ENCODE results near the gene CLEC1B. TPM values are rescaled to one million over a fixed set of nuclear protein-coding genes. Genes with fewer than 3 reads are reported as not detected.
"Not testable (repeated sequence)": the region's sequence is repeated elsewhere in the genome, so short reads cannot be mapped to it uniquely, and the experiment has no call there.

CLEC1B gene
- total and polyA plus RNA-seq, 5 donors = not detected

DNA sequence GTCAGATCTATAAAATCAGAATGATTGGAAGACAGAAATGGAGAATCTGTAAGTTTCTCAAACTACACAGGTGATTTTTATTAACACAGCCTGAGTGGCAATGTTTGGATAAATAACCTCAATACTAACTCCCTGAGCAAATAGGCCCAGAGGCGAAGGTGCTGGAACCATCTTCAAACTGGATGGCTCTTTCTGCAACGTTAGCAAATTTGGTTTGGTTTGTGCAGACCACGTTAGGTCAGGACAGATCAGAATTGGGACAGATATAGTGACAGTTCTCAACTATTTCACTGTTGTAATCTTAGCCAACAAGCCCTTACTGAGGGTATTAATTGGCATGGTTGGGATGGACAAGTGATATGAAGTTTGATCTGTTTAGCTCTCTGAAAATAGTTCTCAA is 22.4 kb upstream of the CLEC1B start:
- H3K9me3 ChIP-seq (ENCODE audit: control insufficient read depth, low read length) = no peaks in the 10 kb centered on the region

GRCh38 chr12:10018386-10018785 is 19.5 kb upstream of the CLEC1B start:
- intact Hi-C loops (cut with DNase I) = no loop called here
- no peaks in the 10 kb centered on the region for H3K4me1 ChIP-seq (ENCODE audit: control insufficient read depth, insufficient read depth, low read length)
- DNase-seq (no peak), ATAC-seq (no peak)
- no peak overlapping the region for H3K4me3 ChIP-seq (ENCODE audit: low read length)
- H3K27me3 ChIP-seq (ENCODE audit: control insufficient read depth, insufficient read depth) = no peaks in the 10 kb centered on the region
- H3K27ac ChIP-seq (ENCODE audit: low read length) = no peak overlapping the region
- H3K9me3 ChIP-seq (ENCODE audit: control insufficient read depth, low read length) = no peaks in the 10 kb centered on the region
- 74% methylated on average over 5 of the region's 5 CpGs for WGBS

More for the DNA sequence above, 22.4 kb upstream of the CLEC1B start:
- 58% methylated on average over 3 of the region's 3 CpGs for WGBS
- no peak overlapping the region for H3K4me3 ChIP-seq (ENCODE audit: low read length)
- no peak for ATAC-seq
- no peaks in the 10 kb centered on the region for H3K27me3 ChIP-seq (ENCODE audit: control insufficient read depth, insufficient read depth)
- H3K4me1 ChIP-seq (ENCODE audit: control insufficient read depth, insufficient read depth, low read length) = no peaks in the 10 kb centered on the region
- no peak for DNase-seq
- H3K27ac ChIP-seq (ENCODE audit: low read length) = no peak overlapping the region
- intact Hi-C loops (cut with DNase I) = no loop called here

- WGBS = 10% methylated on average over 1 of the region's 1 CpG
- H3K4me3 ChIP-seq (ENCODE audit: low read length) = no peak overlapping the region
- DNase-seq (no peak), ATAC-seq (no peak)
- no peak overlapping the region for H3K27ac ChIP-seq (ENCODE audit: low read length)
- no peaks in the 10 kb centered on the region for H3K9me3 ChIP-seq (ENCODE audit: control insufficient read depth, low read length)
- no peaks in the 10 kb centered on the region for H3K4me1 ChIP-seq (ENCODE audit: control insufficient read depth, insufficient read depth, low read length)
- no peaks in the 10 kb centered on the region for H3K27me3 ChIP-seq (ENCODE audit: control insufficient read depth, insufficient read depth)
- intact Hi-C loops (cut with DNase I) = no loop called here
Observed at GRCh38 chr12:10016881-10017280, 18.0 kb upstream of the CLEC1B start.

DNA sequence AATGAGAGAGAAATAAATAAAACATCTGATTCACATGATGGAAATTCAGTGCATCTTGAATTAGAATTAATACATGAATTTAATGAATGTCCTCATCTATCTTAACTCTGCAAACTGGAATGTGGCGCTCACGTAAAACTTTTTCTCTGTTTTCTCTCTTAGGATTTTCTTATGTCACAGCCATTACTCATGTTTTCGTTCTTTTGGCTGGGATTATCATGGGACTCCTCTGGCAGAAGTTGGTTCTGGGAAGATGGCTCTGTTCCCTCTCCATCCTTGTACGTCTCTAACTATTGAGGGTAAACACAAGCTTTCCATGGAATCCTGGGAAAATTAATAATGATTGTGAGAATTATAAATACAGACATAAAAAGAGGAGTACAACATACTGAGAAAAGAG is 16.5 kb upstream of the CLEC1B start:
- Histone ChIP-seq H3K27me3 (ENCODE audit: control insufficient read depth, insufficient read depth) (no peaks in the 10 kb centered on the region), H3K4me3 (ENCODE audit: low read length) (no peak overlapping the region), H3K27ac (ENCODE audit: low read length) (no peak overlapping the region), H3K9me3 (ENCODE audit: control insufficient read depth, low read length) (no peaks in the 10 kb centered on the region), H3K4me1 (ENCODE audit: control insufficient read depth, insufficient read depth, low read length) (no peaks in the 10 kb centered on the region)
- DNase-seq = no peak
- no peak for ATAC-seq
- intact Hi-C loops (cut with DNase I) = no loop called here
- WGBS = 70% methylated on average over 4 of the region's 4 CpGs

GRCh38 chr12:10012630-10013330 is 13.9 kb upstream of the CLEC1B start:
- ATAC-seq (no peak), DNase-seq (no peak)
- no peak overlapping the region for H3K27ac ChIP-seq (ENCODE audit: low read length)
- no peaks in the 10 kb centered on the region for H3K27me3 ChIP-seq (ENCODE audit: control insufficient read depth, insufficient read depth)
- H3K9me3 ChIP-seq (ENCODE audit: control insufficient read depth, low read length) = no peaks in the 10 kb centered on the region
- no peak overlapping the region for H3K4me3 ChIP-seq (ENCODE audit: low read length)
- H3K4me1 ChIP-seq (ENCODE audit: control insufficient read depth, insufficient read depth, low read length) = no peaks in the 10 kb centered on the region
- WGBS = 61% methylated on average over 6 of the region's 6 CpGs
- intact Hi-C loops (cut with DNase I) = no loop called here

- Histone ChIP-seq H3K4me3 (ENCODE audit: low read length) (no peak overlapping the region), H3K27me3 (ENCODE audit: control insufficient read depth, insufficient read depth) (no peaks in the 10 kb centered on the region), H3K4me1 (ENCODE audit: control insufficient read depth, insufficient read depth, low read length) (no peaks in the 10 kb centered on the region), H3K27ac (ENCODE audit: low read length) (no peak overlapping the region), H3K9me3 (ENCODE audit: control insufficient read depth, low read length) (no peaks in the 10 kb centered on the region)
- intact Hi-C loops (cut with DNase I) = no loop called here
- no peak for DNase-seq
- WGBS = 41% methylated on average over 4 of the region's 4 CpGs
- ATAC-seq = no peak
Observed at GRCh38 chr12:10001171-10001776, 2.4 kb upstream of the CLEC1B start.

DNA sequence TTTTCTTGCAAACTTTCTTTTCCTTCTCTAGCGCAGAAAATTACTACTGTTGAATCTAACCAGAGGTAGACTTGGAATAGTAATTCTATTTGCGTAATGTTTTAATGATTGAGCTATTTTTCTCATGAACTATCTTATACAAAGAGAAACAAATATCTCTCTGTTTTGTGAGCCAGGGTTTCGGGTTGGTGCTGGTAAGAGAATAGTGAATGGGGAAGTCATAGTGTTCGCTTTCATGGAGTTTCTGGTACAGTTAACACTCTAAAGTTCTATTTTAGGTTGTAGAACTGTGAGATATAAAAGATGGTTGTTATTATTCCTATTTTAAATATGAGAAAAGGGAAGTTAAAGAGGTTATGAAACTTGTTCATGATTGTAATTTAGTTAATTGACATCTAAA is 6.6 kb downstream of the CLEC1B start:
- WGBS = 74% methylated on average over 4 of the region's 4 CpGs
- H3K4me1 ChIP-seq (ENCODE audit: control insufficient read depth, insufficient read depth, low read length) = no peaks in the 10 kb centered on the region
- ATAC-seq = no peak
- no peak for DNase-seq
- intact Hi-C loops (cut with DNase I) = no loop called here
- no peaks in the 10 kb centered on the region for H3K27me3 ChIP-seq (ENCODE audit: control insufficient read depth, insufficient read depth)
- no peaks in the 10 kb centered on the region for H3K9me3 ChIP-seq (ENCODE audit: control insufficient read depth, low read length)
- no peak overlapping the region for H3K27ac ChIP-seq (ENCODE audit: low read length)
- H3K4me3 ChIP-seq (ENCODE audit: low read length) = no peak overlapping the region

DNA sequence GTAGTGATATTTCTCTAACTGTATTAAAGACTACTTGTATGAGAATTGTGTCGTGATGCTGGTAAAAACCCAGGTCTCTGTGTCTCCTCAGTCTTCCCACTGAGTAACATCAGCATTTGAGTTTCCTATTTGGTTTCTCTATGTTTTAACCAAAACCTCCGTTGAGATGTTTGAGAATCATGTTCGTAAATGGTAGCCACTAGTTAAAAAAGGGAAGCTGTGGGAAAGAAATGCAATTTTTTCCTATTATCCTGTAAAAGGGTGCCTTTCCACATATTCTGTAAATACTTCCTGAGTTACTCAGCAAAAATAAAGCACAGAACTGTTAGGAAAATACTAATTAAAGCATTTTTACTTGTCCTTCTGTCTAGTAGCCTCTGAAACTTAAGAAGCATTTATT is 7.0 kb downstream of the CLEC1B start:
- WGBS = 68% methylated on average over 3 of the region's 3 CpGs
- Histone ChIP-seq H3K4me3 (ENCODE audit: low read length) (no peak overlapping the region), H3K9me3 (ENCODE audit: control insufficient read depth, low read length) (no peaks in the 10 kb centered on the region), H3K4me1 (ENCODE audit: control insufficient read depth, insufficient read depth, low read length) (no peaks in the 10 kb centered on the region), H3K27ac (ENCODE audit: low read length) (no peak overlapping the region), H3K27me3 (ENCODE audit: control insufficient read depth, insufficient read depth) (no peaks in the 10 kb centered on the region)
- ATAC-seq = no peak
- intact Hi-C loops (cut with DNase I) = no loop called here
- no peak for DNase-seq

DNA sequence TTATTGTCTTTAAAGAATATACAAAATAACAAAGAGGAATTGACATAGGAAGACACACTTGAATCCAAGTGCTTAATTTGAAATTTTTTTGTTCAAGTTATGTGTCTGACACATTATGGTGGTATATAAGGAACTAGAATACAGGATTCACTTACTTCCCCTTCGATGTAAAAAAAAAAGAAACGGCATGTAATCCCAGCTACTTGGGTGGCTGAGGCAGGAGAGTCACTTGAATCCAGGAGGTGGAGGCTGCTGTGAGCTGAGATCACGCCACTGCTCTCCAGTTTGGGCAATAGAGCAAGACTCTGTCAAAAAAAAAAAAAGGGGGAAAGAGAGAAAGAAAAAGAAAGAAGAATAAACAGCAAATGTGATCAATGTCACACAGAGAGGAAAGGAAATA is 18.8 kb downstream of the CLEC1B start:
- intact Hi-C loops (cut with DNase I) = no loop called here
- 73% methylated on average over 3 of the region's 3 CpGs for WGBS
- no peak overlapping the region for H3K27ac ChIP-seq (ENCODE audit: low read length)

GRCh38 chr12:9977916-9978315 is 21.0 kb downstream of the CLEC1B start:
- Histone ChIP-seq H3K27me3 (ENCODE audit: control insufficient read depth, insufficient read depth) (no peaks in the 10 kb centered on the region), H3K9me3 (ENCODE audit: control insufficient read depth, low read length) (no peaks in the 10 kb centered on the region), H3K27ac (ENCODE audit: low read length) (no peak overlapping the region), H3K4me3 (ENCODE audit: low read length) (no peak overlapping the region), H3K4me1 (ENCODE audit: control insufficient read depth, insufficient read depth, low read length) (no peaks in the 10 kb centered on the region)
- intact Hi-C loops (cut with DNase I) = no loop called here
- ATAC-seq = no peak
- no peak for DNase-seq

More for the DNA sequence above, 18.8 kb downstream of the CLEC1B start:
- no peaks in the 10 kb centered on the region for H3K9me3 ChIP-seq (ENCODE audit: control insufficient read depth, low read length)
- no peak for DNase-seq
- ATAC-seq = no peak
- H3K27me3 ChIP-seq (ENCODE audit: control insufficient read depth, insufficient read depth) = no peaks in the 10 kb centered on the region
- H3K4me3 ChIP-seq (ENCODE audit: low read length) = no peak overlapping the region
- H3K4me1 ChIP-seq (ENCODE audit: control insufficient read depth, insufficient read depth, low read length) = no peaks in the 10 kb centered on the region

DNA sequence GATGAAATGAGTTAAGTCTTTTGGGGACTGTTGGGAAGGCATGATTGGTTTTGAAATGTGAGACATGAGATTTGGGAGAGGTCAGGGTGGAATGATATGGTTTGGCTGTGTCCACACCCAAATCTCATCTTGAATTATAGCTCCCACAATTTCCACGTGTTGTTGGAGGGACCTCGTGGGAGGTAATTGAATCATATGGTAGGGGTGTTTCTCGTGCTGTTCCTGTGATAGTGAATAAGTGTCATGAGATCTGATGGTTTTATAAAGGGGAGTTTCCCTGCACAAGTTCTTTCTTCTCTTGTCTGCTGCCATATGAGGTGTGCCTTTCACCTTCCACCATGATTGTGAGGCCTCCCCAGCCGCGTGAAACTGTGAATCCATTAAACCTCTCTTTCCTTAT is 22.3 kb downstream of the CLEC1B start:
- H3K4me3 ChIP-seq (ENCODE audit: low read length); H3K4me1 ChIP-seq (ENCODE audit: control insufficient read depth, insufficient read depth, low read length); H3K27ac ChIP-seq (ENCODE audit: low read length); ATAC-seq; DNase-seq; intact Hi-C loops (cut with DNase I); H3K27me3 ChIP-seq (ENCODE audit: control insufficient read depth, insufficient read depth); H3K9me3 ChIP-seq (ENCODE audit: control insufficient read depth, low read length): not testable (repeated sequence)
- WGBS = 59% methylated on average over 5 of the region's 5 CpGs

DNA sequence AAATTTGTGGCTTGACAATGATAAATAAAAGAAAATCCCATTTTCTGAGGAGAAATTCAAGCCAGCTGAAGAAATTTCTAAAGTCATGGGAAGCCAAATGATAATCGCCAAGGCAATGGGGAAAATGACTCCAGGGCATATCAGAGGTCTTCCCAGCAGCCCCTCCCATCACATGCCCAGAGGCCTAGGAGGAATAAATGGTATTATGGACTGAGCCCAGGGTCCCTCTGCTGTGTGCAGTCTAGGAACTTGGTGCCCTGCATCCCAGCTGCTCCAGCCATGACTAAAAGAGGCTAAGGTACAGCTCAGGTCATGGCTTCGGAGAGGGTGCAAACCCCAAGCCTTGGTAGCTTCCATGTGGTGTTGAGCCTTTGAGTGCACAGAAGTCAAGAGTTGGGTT is 23.3 kb downstream of the CLEC1B start:
- ATAC-seq = no peak
- WGBS = 87% methylated on average over 2 of the region's 2 CpGs

More for the DNA sequence above, 23.3 kb downstream of the CLEC1B start:
- intact Hi-C loops (cut with DNase I) = no loop called here
- H3K9me3 ChIP-seq (ENCODE audit: control insufficient read depth, low read length) = no peaks in the 10 kb centered on the region
- DNase-seq = no peak
- H3K4me1 ChIP-seq (ENCODE audit: control insufficient read depth, insufficient read depth, low read length) = no peaks in the 10 kb centered on the region
- no peak overlapping the region for H3K4me3 ChIP-seq (ENCODE audit: low read length)
- H3K27ac ChIP-seq (ENCODE audit: low read length) = no peak overlapping the region
- no peaks in the 10 kb centered on the region for H3K27me3 ChIP-seq (ENCODE audit: control insufficient read depth, insufficient read depth)

Data from right cardiac atrium (tissue), 5 donors.